ENCODE measurements around the gene PEA15.
A peak's percentile ranks its signal among the peaks of the same experiment; 100 is the strongest.

PEA15 gene, protein sequence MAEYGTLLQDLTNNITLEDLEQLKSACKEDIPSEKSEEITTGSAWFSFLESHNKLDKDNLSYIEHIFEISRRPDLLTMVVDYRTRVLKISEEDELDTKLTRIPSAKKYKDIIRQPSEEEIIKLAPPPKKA

GRCh38 chr1:160205242-160206035, at the start of gene PEA15:
PEA15 (plus strand) TSS chr1:160205384; CDS start chr1:160211545, 6,161 bp downstream.
- DNase-seq: peak; percentile 60

- no peak for DNase-seq
Observed at GRCh38 chr1:160156361-160156760, 48.8 kb upstream of the PEA15 start.

DNA sequence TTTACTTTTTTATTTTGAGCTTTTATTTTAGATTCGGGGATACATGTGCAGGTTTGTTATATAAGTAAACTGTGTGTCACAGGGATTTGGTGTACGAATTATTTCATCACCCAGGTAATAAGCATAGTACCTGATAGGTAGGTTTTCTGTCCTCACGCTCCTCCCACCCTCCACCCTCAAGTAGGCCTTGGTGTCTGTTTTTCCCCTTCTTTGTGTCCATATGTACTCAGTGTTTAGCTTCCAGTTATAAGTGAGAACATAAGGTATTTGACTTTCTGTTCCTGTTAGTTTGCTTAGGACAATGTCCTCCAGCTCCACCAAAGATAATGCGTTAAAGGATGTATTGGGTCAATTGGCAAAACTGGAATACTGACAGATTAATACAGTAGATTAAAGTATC, 48.0 kb upstream of the PEA15 start:
- DNase-seq: no peak

DNA sequence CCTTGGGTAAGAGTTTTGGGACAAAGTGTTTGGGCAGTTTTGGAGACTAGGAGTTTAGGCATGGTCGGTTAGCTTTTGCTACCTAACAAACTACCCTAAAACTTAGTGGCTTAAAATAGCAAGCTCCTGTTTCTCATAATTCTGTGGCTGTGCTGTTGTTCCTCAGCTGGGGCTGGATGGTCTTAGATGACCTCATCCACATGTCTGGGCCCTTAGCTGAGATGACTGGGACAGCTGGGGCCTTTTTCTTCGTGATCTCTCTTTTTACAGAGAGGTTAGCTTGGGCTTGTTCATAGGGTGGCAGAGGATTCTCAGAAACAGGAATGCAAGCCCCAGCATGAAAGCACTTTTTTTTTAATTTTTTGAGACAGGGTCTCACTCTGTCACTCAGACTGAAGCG, 47.2 kb upstream of the PEA15 start:
- DNase-seq: no peak

DNA sequence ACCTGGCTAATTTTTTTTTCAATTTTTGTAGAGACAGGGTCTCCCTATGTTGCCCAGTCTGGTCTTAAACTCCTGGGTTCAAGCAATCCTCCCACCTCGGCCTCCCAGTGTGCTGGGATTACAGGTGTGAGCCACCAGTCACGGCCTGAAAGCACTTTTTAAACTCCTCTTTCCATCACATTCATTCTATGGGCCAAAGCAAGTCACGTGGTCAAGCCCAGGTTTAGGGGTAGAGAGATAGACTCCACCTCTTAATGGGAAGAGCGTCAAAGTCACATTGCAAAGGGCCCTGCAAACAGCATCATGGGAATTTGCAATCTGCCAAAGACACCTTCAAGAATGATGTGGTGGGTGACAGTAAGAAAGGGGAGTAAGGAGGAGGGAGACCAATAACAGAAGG, 46.6 kb upstream of the PEA15 start:
- no peak for DNase-seq

- no peak for DNase-seq
Observed at GRCh38 chr1:160159846-160160245, 45.3 kb upstream of the PEA15 start.

DNA sequence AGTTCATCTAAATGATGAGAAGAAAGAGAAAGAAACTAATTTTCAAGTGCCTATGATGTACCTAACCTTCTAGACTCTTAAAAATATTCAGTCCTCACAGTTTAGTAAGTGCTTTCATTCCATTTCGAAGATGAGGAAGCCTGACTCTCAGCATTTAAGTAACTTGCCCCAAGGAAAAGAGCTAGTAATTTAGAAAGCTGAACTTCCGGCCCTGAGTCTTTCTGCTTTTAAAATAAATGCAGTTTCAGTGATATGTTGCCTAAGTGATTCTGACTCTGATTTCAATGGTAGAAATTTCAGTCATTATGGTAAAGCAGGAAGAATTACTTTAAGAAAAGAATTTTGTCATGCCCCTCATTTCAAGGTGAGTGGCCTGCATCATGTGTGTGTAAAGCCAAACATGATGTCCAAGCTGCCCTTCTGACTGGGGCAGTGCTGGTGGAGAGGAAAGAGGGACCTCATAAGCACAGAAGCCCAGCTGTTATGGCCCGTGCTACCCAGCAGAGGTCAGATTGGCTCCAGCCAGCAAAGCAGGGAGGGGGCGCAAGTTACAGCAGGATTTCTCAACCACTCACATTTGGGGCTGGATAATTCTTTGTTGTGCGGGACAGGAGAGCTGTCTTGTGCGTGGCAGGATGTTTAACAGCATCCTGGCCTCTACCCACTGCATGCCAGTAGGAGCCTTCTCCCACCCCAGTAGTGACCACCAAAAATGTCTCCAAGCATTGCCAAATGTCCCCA, 43.0 kb upstream of the PEA15 start:
- no peak for DNase-seq

DNA sequence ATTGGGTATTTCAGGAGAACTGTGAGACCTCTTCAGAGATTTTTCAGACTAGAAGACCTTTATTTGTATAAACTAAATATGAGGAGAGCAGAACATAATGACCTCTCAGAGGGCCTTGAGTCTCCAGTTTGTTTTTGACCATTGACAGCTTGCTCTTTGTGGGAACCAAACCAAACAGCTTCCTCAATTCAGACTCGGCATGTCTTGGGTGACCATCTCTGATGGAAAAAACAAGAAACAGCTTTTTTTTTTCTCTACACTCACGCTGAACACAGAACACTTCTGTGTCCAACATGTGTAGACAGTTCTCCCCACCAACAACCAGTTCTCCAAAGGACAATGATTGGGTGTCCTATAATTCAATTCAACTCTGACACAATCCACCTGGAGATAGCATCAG, 42.3 kb upstream of the PEA15 start:
- DNase-seq: no peak

DNA sequence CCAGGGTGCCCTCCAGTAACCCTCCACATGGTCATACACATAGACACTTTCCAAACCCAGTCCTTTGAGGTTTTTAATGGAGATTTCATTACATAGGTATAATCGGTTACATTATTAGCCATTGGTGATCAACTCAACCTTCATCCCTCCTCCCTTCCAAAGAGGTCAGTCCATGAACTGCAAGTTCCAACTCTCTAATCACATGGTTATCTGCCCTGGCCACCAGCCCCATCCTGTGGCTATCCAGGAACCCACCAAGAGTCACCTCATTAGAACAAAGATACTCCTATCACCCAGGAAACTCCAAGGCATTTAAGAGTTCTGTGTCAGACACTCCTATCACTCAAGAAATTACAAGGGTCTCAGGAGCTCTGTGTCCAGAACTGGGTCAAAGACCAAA, 41.6 kb upstream of the PEA15 start:
- DNase-seq: no peak

- no peak for DNase-seq
Observed at GRCh38 chr1:160164121-160164520, 41.1 kb upstream of the PEA15 start.

- no peak for DNase-seq
Observed at GRCh38 chr1:160166166-160166868, 38.9 kb upstream of the PEA15 start.

- DNase-seq: no peak
Observed at GRCh38 chr1:160167056-160167455, 38.1 kb upstream of the PEA15 start.

GRCh38 chr1:160167580-160167979, 37.6 kb upstream of the PEA15 start:
- no peak for DNase-seq

GRCh38 chr1:160168016-160168415, 37.2 kb upstream of the PEA15 start:
- DNase-seq: no peak

DNA sequence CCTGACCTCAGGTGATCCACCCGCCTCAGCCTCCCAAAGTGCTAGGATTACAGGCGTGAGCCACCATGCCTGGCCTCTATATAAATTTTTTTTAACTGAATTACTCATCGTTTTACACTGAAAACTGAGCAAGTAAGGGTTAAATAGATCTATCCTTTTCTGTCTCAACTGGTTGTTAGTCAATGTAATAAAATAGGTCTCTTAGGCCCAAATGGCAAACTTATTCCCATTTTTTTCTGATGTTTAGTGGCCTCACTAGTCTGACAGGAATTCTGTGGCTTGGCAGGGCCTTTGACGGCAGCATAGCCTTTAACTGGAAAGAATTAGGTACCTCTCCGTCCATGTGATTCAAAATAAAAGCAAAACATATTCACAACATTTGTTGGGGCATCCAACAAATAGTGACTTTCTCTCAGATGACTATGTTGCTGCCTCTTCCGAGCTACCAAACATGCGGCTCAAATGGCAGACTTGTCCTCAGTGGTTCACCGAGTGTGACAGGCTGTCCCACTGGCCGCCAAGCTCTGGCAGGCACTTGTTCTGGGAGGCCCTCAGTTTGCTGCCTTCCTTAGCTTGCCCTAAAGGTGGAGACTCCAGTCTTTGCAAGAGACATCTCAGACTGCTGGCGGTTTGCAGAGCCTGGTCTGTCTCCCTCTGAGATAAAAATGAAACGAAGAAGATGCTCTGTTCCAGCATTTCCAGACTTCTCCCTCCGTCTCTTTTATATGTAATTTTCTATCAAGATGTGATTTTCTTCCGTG, 36.4 kb upstream of the PEA15 start:
- no peak for DNase-seq

- DNase-seq: no peak
Observed at GRCh38 chr1:160169553-160170399, 35.4 kb upstream of the PEA15 start.

- no peak for DNase-seq
Observed at GRCh38 chr1:160171354-160171753, 33.8 kb upstream of the PEA15 start.

- DNase-seq: no peak
Observed at GRCh38 chr1:160171980-160172379, 33.2 kb upstream of the PEA15 start.

- DNase-seq: no peak
Observed at GRCh38 chr1:160177231-160177630, 28.0 kb upstream of the PEA15 start.

DNA sequence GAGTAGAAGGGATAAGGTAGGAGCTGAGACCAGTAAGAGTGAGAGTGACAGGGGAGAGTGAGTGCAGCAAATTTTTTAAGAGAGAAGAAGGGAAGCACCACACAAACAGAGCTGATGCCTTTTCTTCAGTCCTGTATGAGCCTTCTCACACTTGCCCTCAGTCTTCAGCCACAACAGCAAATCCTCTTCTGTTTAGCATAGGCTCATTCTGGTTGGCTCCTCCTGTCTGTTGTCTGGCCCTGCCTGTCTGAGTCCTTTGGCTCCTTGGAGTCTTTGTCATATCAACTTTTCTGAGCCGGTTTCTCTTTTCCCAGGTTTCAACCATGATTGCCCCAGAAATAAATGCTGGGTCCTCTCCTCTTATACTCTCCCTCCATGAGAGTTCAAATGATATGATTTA, 27.5 kb upstream of the PEA15 start:
- no peak for DNase-seq

DNA sequence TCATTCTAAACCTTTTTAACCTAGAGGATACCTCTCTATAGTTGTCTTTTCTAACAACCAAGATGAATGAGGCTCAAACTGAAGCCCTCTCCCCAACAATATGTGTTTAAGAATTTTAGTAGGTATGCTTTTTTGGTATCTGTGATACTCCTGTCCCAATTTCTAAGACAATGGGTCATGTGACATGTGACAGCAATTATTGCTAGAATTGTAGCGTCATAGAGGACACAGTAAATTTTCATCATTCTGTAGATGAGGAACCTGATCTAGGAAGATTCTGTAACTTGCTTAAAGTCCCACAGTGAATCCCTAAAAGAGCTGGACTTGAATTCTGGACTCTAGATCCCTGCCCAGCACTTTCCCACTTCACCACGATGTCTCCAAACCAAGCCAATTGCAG, 26.5 kb upstream of the PEA15 start:
- DNase-seq: no peak

DNA sequence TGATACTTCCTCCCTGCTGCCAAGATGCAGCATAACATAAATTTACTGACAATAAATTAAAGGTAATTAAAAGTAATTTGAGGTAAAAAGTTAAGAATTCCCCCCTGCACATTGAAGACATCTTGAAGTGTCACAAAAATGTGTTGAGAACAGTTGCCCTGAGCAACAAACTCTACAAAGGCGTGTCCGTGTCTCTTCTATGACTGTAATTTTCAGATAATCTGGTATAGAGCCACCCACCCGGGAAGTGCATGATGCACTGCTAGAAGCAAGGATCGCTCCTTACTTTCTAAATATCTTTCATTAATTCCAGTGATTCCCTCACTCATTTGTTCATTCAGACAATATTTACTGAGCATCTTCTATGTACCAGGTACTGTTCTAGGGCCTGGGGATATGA, 25.8 kb upstream of the PEA15 start:
- no peak for DNase-seq

All from activated T-cell treated with anti-CD3 and anti-CD28 coated beads for 4 hours (primary cell).